ENCODE data around the gene SNORC. TPM values are rescaled to one million over a fixed set of nuclear protein-coding genes. Genes with fewer than 3 reads are reported as not detected.

Gene SNORC
- total RNA-seq, 1 donor from 2014 or later: 1.6 TPM

DNA sequence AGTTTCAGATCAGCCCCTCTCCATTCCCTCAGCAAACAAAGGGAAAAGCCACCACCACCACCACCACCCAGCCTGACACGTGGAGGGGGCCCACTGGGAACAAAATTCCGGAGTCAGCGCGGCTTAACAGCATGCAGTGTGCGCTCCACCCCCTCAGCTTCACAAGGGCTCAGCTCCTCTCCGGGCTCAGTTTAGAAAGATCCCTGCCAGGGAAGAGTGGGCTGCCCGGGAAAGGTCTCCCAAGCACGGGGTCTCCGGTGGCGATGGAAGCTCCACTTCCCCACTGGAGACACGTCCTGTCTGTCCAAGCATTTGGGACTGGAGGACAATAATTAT is 55.7 kb downstream of the SNORC start:
- intact Hi-C loops (cut with micrococcal nuclease): no loop called here

DNA sequence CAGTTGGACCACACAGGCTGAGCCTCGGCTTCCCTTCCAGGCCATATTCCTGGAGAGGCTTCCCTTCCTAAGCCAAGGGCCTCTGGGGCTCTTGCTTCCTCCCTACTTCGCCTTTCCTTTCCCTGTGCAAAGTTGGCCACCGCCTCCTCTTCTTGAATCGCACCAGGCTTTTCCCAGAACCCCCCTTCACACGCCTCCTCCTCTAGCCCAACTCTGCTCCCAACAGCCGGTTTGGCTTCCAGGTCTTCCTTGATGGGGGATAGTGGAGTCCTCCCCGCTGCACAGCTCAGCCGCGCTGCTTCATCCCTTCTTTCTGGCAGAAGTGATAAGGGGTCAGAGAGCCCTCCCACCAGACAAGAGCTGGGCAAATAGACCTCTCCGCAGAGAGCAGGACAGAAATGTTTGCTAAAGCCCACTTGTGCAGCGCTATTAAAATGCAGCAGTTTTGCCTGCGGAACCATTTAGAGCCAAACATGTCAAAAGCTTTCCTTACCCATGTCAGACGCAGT is 56.4 kb downstream of the SNORC start:
- intact Hi-C loops (cut with micrococcal nuclease): no loop called here

DNA sequence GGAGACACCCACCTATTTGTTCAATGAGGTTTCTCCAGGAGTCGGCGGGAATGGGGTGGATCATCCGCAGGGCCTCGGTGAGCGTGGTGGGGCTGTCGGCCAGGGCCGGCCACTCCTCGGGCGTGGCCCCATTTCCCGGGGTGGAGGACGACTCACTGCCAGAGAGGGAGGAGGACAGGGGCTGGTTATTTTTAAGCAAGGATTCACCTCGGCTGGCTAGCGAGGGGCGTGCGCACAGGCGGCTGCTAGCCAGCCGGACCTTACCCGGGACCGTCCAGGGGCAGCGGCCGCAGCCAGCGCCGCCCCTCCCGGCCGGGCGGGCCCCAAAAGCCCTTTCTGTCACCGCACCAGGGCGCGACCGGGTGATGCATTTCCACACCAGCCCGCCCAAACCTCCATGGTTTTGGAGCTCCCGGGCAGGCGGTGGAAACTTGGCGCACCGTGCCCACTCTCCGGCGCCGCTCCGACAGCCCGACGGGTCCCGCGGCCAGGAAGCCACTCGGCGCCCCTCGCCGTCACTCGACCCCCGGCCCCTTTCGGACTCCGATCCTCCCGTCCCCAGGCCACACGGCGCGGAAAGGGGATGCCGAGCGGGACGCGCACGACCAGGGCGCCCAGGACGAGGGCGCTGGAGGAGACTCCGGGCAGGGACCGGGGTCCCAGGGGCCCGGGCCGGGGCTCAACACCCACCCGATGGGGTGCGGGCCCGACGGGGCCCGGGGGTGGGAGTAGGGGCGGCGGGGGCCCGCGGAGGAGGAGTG is 57.1 kb downstream of the SNORC start:
- intact Hi-C loops (cut with micrococcal nuclease): no loop called here

DNA sequence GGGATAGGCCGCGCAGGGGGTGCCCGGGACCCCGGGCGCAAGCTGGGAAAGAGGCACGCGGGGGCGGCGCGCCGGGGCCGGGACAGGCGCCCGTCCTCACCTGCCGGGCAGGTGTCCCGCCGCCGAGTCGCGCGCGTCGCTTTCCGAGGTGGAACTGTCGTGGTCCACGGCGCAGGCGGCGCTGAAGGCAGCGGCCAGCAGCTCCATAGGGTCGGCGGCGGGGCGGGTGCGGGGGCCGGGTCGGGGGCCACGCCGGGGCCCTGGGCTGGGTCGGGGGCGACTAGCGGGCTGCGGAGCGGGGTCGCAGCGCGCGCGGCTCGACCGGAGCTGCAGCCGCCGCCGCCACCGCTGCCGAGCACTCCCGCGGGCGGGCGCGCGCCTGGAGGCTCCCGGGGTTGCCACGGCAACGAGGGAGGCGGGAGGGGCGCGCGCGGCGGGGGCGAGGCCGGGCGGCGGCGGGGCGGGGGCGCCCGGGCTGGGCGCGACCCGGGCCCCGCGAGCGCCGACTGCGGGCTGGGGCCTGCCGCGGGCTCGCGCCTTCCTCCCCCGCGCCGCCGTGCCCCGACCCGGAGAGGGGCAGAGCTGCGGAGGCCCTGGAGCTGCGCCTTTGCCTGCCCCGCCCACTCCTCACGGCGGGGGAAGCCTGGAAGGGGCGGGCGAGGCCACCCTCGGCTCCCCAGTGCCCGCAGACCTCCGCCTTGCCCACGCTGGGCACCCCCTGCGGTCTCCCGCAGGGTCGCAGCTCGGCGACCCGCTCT is 57.9 kb downstream of the SNORC start:
- intact Hi-C loops (cut with micrococcal nuclease): no loop called here

Other genes with a start within 250 kb of the SNORC start
- 1.0 and 1.1 TPM in 2 replicates for gene EFHD1, start 236.7 kb upstream of the SNORC start, total RNA-seq
- gene GIGYF2, start 172.9 kb upstream of the SNORC start, total RNA-seq: 62.5 and 71.8 TPM in 2 replicates
- not detected in 2 replicates for gene KCNJ13, start 93.7 kb upstream of the SNORC start, total RNA-seq
- not detected in 2 replicates for gene NGEF, start 143.0 kb downstream of the SNORC start, total RNA-seq
- gene NEU2, start 162.4 kb downstream of the SNORC start, total RNA-seq: not detected in 2 replicates
- 122 and 129 TPM in 2 replicates for gene INPP5D, start 190.1 kb downstream of the SNORC start, total RNA-seq

Measured in T-helper 2 cell treated with Interferon-gamma antibody and Interleukin-4, amounts not matched to agents 100 ng/mL and 5 ng/mL, for 36 hours (primary cell).